ENCODE data around the gene SNX3.

DNA sequence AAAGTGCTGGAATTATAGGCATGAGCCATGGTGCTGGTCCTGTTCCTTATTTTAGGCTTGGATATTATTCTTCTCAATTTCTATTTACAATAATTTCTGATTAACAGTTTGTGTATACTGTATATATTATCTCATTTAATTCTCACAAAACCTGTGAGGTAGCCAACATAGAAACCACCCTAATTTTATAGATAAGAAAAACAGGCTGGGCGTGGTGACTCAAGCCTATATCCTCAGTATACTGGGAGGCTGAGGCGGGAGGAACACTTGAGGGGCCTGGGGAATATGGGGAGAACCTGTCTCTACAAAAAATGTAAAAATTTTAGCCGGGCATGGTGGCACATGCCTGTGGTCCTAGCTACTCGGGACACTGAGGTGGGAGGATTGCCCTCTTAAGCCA is 30.3 kb upstream of the SNX3 start:
- TF ChIP-seq CTCF (IDR thresholded peaks at IDR 0.05) (no peak), EZH2 (IDR thresholded peaks at IDR 0.05) (no peak)

All from neural progenitor cell (in vitro differentiated cells).